H9 (cell line): ENCODE measurements around the gene RYR1. TPM values are rescaled to one million over a fixed set of nuclear protein-coding genes. Genes with fewer than 3 reads are reported as not detected.

ENCODE experiments used
- DNase-seq: peaks from one replicate; pipeline ENCODE4 v3.0.0-alpha.2; 2017
- H2AFZ ChIP-seq: one replicate; pipeline ENCODE4 v1.6.1; 2013; ENCODE audit warnings: mild to moderate bottlenecking, low read length, control low read depth, moderate library complexity
- H2AK5ac ChIP-seq: 2 replicates; pipeline ENCODE4 v1.6.1; 2013; ENCODE audit warnings: low read length, control low read depth, mixed read lengths; ENCODE audit not compliant: insufficient read length
- H2BK120ac ChIP-seq: one replicate; pipeline ENCODE4 v1.6.1; 2013; ENCODE audit warnings: low read depth, mild to moderate bottlenecking, low read length, control low read depth, inconsistent platforms; ENCODE audit not compliant: poor library complexity, severe bottlenecking
- H2BK12ac ChIP-seq: 2 replicates; pipeline ENCODE4 v1.6.1; 2013; ENCODE audit warnings: low read length, control low read depth, mixed read lengths, low read depth; ENCODE audit not compliant: insufficient read length
- H2BK15ac ChIP-seq: 2 replicates; pipeline ENCODE4 v1.6.1; 2013; ENCODE audit warnings: low read depth, low read length, control low read depth
- H2BK20ac ChIP-seq: one replicate; pipeline ENCODE4 v1.6.1; 2013; ENCODE audit warnings: low read depth, mild to moderate bottlenecking, low read length, control low read depth, inconsistent platforms; ENCODE audit not compliant: poor library complexity, severe bottlenecking
- H2BK5ac ChIP-seq: 2 replicates; pipeline ENCODE4 v1.6.1; 2013; ENCODE audit warnings: low read length, control low read depth, mixed read lengths; ENCODE audit not compliant: insufficient read length
- H3K14ac ChIP-seq: 2 replicates; pipeline ENCODE4 v1.6.1; 2013; ENCODE audit warnings: low read length, control low read depth; ENCODE audit not compliant: insufficient read depth
- H3K18ac ChIP-seq: 2 replicates; pipeline ENCODE4 v1.6.1; 2013; ENCODE audit warnings: low read depth, mild to moderate bottlenecking, mixed read lengths, low read length, control low read depth; ENCODE audit not compliant: insufficient read length
- H3K23ac ChIP-seq: 2 replicates; pipeline ENCODE4 v1.6.1; 2013; ENCODE audit warnings: low read length, control low read depth, mixed read lengths, low read depth; ENCODE audit not compliant: insufficient read length
- H3K23me2 ChIP-seq: 2 replicates; pipeline ENCODE4 v1.6.1; 2013; ENCODE audit warnings: low read depth, mild to moderate bottlenecking, mixed read lengths, low read length, control low read depth; ENCODE audit not compliant: insufficient read length, poor library complexity, severe bottlenecking
- H3K27ac ChIP-seq: 2 replicates; pipeline ENCODE4 v1.5.1; 2013; ENCODE audit warnings: low read length, control low read depth, mixed read lengths, low read depth; ENCODE audit not compliant: insufficient read length
- H3K27me3 ChIP-seq: 2 replicates; pipeline ENCODE4 v1.6.1; 2013; ENCODE audit warnings: low read length, control low read depth, inconsistent platforms; ENCODE audit not compliant: insufficient read depth
- H3K4ac ChIP-seq: 2 replicates; pipeline ENCODE4 v1.6.1; 2013; ENCODE audit warnings: low read depth, mild to moderate bottlenecking, control low read depth, inconsistent platforms, low read length, moderate library complexity
- H3K4me1 ChIP-seq: 2 replicates; pipeline ENCODE4 v1.6.1; 2013; ENCODE audit warnings: low read length, control low read depth, inconsistent platforms; ENCODE audit not compliant: insufficient read depth
- H3K4me2 ChIP-seq: 2 replicates; pipeline ENCODE4 v1.6.1; 2013; ENCODE audit warnings: low read length, control low read depth, mixed read lengths; ENCODE audit not compliant: insufficient read length, insufficient read depth
- H3K56ac ChIP-seq: 2 replicates; pipeline ENCODE4 v1.6.1; 2013; ENCODE audit warnings: low read depth, mild to moderate bottlenecking, mixed read lengths, low read length, control low read depth; ENCODE audit not compliant: insufficient read length
- H3K79me1 ChIP-seq: 2 replicates; pipeline ENCODE4 v1.6.1; 2013; ENCODE audit warnings: low read depth, mild to moderate bottlenecking, moderate library complexity, low read length, control low read depth, inconsistent platforms; ENCODE audit not compliant: insufficient read depth, poor library complexity, severe bottlenecking
- H3K79me2 ChIP-seq: 2 replicates; pipeline ENCODE4 v1.6.1; 2013; ENCODE audit warnings: low read length, control low read depth, inconsistent platforms; ENCODE audit not compliant: insufficient read depth
- H3K9ac ChIP-seq: 2 replicates; pipeline ENCODE4 v1.6.1; 2013; ENCODE audit warnings: low read length, control low read depth, mixed read lengths; ENCODE audit not compliant: insufficient read length; ENCODE audit errors: extremely low read depth
- H3K9me3 ChIP-seq: one replicate; pipeline ENCODE4 v1.6.1; 2013; ENCODE audit warnings: low read depth, low read length, inconsistent platforms; ENCODE audit not compliant: control insufficient read depth
- H3T11ph ChIP-seq: one replicate; pipeline ENCODE4 v1.6.1; 2013; ENCODE audit warnings: mild to moderate bottlenecking, low read length, control low read depth, inconsistent platforms
- H4K20me1 ChIP-seq: one replicate; pipeline ENCODE4 v1.6.1; 2013; ENCODE audit not compliant: control insufficient read depth, insufficient read length, insufficient read depth
- H4K5ac ChIP-seq: 2 replicates; pipeline ENCODE4 v1.6.1; 2013; ENCODE audit warnings: low read depth, mild to moderate bottlenecking, mixed read lengths, low read length, control low read depth; ENCODE audit not compliant: insufficient read length
- H4K8ac ChIP-seq: replicated peaks from 2 replicates; pipeline ENCODE4 v1.6.1; 2013; ENCODE audit warnings: low read length, control low read depth, mixed read lengths, low read depth; ENCODE audit not compliant: insufficient read length
- H4K91ac ChIP-seq: 2 replicates; pipeline ENCODE4 v1.6.1; 2013; ENCODE audit warnings: low read depth, mild to moderate bottlenecking, moderate library complexity, mixed read lengths, low read length, control low read depth; ENCODE audit not compliant: insufficient read length
- H3K27ac Mint-ChIP-seq, 3 experiments: 2 replicates in 2 of 3; 3 replicates in 1 of 3; pipeline ENCODE4 v1.8.0; 2020 to 2021; ENCODE audit warnings: mixed read lengths in 3 of 3, mild to moderate bottlenecking in 1 of 3, moderate library complexity in 1 of 3
- H3K27me3 Mint-ChIP-seq: 2 replicates; pipeline ENCODE4 v1.8.0; 2021; ENCODE audit warnings: low read depth, mild to moderate bottlenecking, moderate library complexity, mixed read lengths
- H3K36me3 Mint-ChIP-seq, 3 experiments: 2 replicates in 2 of 3; 3 replicates in 1 of 3; pipeline ENCODE4 v1.8.0; 2020 to 2021; ENCODE audit warnings: low read depth in 3 of 3, mixed read lengths in 3 of 3; ENCODE audit not compliant: insufficient read depth in 1 of 3
- H3K4me1 Mint-ChIP-seq, 2 experiments: 2 replicates each; pipeline ENCODE4 v1.8.0; 2020; ENCODE audit warnings: mixed read lengths in 2 of 2
- H3K4me3 Mint-ChIP-seq, 2 experiments: 2 replicates in 1 of 2; 3 replicates in 1 of 2; pipeline ENCODE4 v1.8.0; 2020 to 2021; ENCODE audit warnings: mild to moderate bottlenecking in 2 of 2, mixed read lengths in 2 of 2, moderate library complexity in 1 of 2
- H3K9me3 Mint-ChIP-seq, 2 experiments: 2 replicates in 1 of 2; 3 replicates in 1 of 2; pipeline ENCODE4 v1.8.0; 2020; ENCODE audit warnings: mild to moderate bottlenecking in 2 of 2, mixed read lengths in 2 of 2, moderate library complexity in 1 of 2
- WGBS: extraction: QIAGEN DNeasy Blood & Tissue Kit; methylation state at CpG from one replicate; pipeline ENCODE4 v1.1.7; 2013; ENCODE audit warnings: missing lambda C conversion rate, low lambda C conversion rate, mixed read lengths; ENCODE audit not compliant: insufficient read length; ENCODE audit errors: extremely low coverage; 5-methylcytosine and 5-hydroxymethylcytosine counted together
- total RNA-seq: library from RNA; stranded (reverse); gene quantifications from 2 replicates; pipeline ENCODE4 v1.2.1, GENCODE V29; 2021
- TF ChIP-seq, protein P1 (sequence below): fragments of 200-600 bp; sonication (generic); conservative IDR thresholded peaks from 3 replicates; pipeline ENCODE4 v1.8.0; 2021; ENCODE audit warnings: antibody characterized with exemption, mild to moderate bottlenecking

RYR1 gene
- total RNA-seq, 1 experiment from 2014 or later = 8.9 TPM

DNA sequence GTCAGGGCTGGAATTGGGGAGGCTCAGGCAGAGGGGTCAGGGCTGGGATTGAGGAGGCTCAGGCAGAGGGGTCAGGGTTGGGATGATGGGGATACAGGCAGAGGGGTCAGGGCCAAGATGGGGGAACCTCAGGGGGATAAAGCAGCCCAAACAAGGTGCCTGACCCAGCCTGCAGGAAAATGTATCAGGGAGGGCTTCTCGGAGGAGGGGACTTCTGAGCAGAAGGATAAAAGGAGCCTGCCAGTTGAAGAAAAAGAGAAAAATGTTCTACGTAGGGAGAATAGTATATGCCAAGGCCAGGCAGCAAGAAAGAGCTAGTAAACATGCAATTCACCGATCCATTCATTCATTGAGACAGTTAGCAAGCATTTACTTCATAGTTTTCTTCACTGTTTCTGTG is 99.4 kb downstream of the RYR1 start:
- H3K27ac Mint-ChIP-seq = no peak overlapping the region

More for the DNA sequence above, 99.4 kb downstream of the RYR1 start:
- TF ChIP-seq, protein P1, sequence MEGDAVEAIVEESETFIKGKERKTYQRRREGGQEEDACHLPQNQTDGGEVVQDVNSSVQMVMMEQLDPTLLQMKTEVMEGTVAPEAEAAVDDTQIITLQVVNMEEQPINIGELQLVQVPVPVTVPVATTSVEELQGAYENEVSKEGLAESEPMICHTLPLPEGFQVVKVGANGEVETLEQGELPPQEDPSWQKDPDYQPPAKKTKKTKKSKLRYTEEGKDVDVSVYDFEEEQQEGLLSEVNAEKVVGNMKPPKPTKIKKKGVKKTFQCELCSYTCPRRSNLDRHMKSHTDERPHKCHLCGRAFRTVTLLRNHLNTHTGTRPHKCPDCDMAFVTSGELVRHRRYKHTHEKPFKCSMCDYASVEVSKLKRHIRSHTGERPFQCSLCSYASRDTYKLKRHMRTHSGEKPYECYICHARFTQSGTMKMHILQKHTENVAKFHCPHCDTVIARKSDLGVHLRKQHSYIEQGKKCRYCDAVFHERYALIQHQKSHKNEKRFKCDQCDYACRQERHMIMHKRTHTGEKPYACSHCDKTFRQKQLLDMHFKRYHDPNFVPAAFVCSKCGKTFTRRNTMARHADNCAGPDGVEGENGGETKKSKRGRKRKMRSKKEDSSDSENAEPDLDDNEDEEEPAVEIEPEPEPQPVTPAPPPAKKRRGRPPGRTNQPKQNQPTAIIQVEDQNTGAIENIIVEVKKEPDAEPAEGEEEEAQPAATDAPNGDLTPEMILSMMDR = no peak
- Mint-ChIP-seq H3K36me3 (peaks cover 39 to 69% (median 60%) of the 10 kb centered on the region in 3 experiments), H3K9me3 (peaks cover 20 to 27% of the 10 kb centered on the region in 2 experiments), H3K4me3 (no peak overlapping the region), H3K4me1 (peaks cover 3 to 10% of the 10 kb centered on the region in 2 experiments), H3K27me3 (no peaks in the 10 kb centered on the region; the same call in 1 of the 2 replicates)
- Histone ChIP-seq H3K56ac (no peak overlapping the region), H2AFZ (no peak overlapping the region), H4K8ac (no peak overlapping the region), H4K5ac (no peak overlapping the region), H2AK5ac (no peak overlapping the region), H2BK5ac (no peak overlapping the region), H3T11ph (no peak overlapping the region), H2BK15ac (no peak overlapping the region), H3K27ac (no peak overlapping the region), H3K27me3 (no peaks in the 10 kb centered on the region; the same call in 1 of the 2 replicates), H2BK12ac (no peak overlapping the region), H3K18ac (no peak overlapping the region), H3K23ac (no peak overlapping the region), H2BK20ac (no peak overlapping the region), H4K20me1 (no peaks in the 10 kb centered on the region), H3K79me1 (no peaks in the 10 kb centered on the region), H3K79me2 (no peaks in the 10 kb centered on the region), H3K9ac (no peak overlapping the region), H2BK120ac (no peak overlapping the region), H3K4me1 (no peaks in the 10 kb centered on the region), H3K14ac (no peak overlapping the region), H3K4ac (no peak overlapping the region), H4K91ac (no peak overlapping the region), H3K23me2 (no peaks in the 10 kb centered on the region), H3K9me3 (peaks cover 16% of the 10 kb centered on the region), H3K4me2 (no peak overlapping the region)
- WGBS = no CpG with 5 or more reads among the region's 3 CpGs
- DNase-seq = no peak
